ENCODE data around the gene HSD17B7.
"Not testable (repeated sequence)": the region's sequence is repeated elsewhere in the genome, so short reads cannot be mapped to it uniquely, and the experiment has no call there.

HSD17B7 gene

GRCh38 chr1:162790303-162790984 is at the start of gene HSD17B7:
TSS of gene HSD17B7 (plus strand) at chr1:162790702. CDS start at chr1:162790801, 99 bp downstream.
- peak; percentile 68 for DNase-seq

- DNase-seq: no peak
Observed at GRCh38 chr1:162740755-162741154, 49.7 kb upstream of the HSD17B7 start.

GRCh38 chr1:162741574-162741973 is 48.9 kb upstream of the HSD17B7 start:
- no peak for DNase-seq

GRCh38 chr1:162746264-162746942 is 44.1 kb upstream of the HSD17B7 start:
- DNase-seq: not testable (repeated sequence)

GRCh38 chr1:162753001-162753658 is 37.4 kb upstream of the HSD17B7 start:
- no peak for DNase-seq

GRCh38 chr1:162753998-162754585 is 36.4 kb upstream of the HSD17B7 start:
- no peak for DNase-seq

- DNase-seq: no peak
Observed at GRCh38 chr1:162755306-162755705, 35.2 kb upstream of the HSD17B7 start.

GRCh38 chr1:162756523-162756922 is 34.0 kb upstream of the HSD17B7 start:
- DNase-seq: no peak

GRCh38 chr1:162757476-162757875 is 33.0 kb upstream of the HSD17B7 start:
- no peak for DNase-seq

GRCh38 chr1:162765788-162766187 is 24.7 kb upstream of the HSD17B7 start:
- no peak for DNase-seq

GRCh38 chr1:162772571-162773154 is 17.8 kb upstream of the HSD17B7 start:
- DNase-seq: no peak

- DNase-seq: no peak
Observed at GRCh38 chr1:162774007-162774406, 16.5 kb upstream of the HSD17B7 start.

- DNase-seq: no peak
Observed at GRCh38 chr1:162779043-162779442, 11.5 kb upstream of the HSD17B7 start.

- no peak for DNase-seq
Observed at GRCh38 chr1:162782671-162783070, 7.8 kb upstream of the HSD17B7 start.

- not testable (repeated sequence) for DNase-seq
Observed at GRCh38 chr1:162784926-162785325, 5.6 kb upstream of the HSD17B7 start.

- DNase-seq: not testable (repeated sequence)
Observed at GRCh38 chr1:162788783-162789182, 1.7 kb upstream of the HSD17B7 start.

- not testable (repeated sequence) for DNase-seq
Observed at GRCh38 chr1:162790985-162791357, 469 bp downstream of the HSD17B7 start.

GRCh38 chr1:162794284-162794683 is 3.8 kb downstream of the HSD17B7 start:
- DNase-seq: not testable (repeated sequence)

- DNase-seq: not testable (repeated sequence)
Observed at GRCh38 chr1:162796617-162797279, 6.2 kb downstream of the HSD17B7 start.

- peak; percentile 31 for DNase-seq
Observed at GRCh38 chr1:162799995-162800830, 9.7 kb downstream of the HSD17B7 start.

- not testable (repeated sequence) for DNase-seq
Observed at GRCh38 chr1:162807503-162807902, 17.0 kb downstream of the HSD17B7 start.

- not testable (repeated sequence) for DNase-seq
Observed at GRCh38 chr1:162812357-162812756, 21.9 kb downstream of the HSD17B7 start.

All from NCI-H187 treated with DMSO at 0.1 percent for 48 hours (cell line).